K562 (cell line): ENCODE measurements around the gene HEY2. TPM values are rescaled to one million over a fixed set of nuclear protein-coding genes. Genes with fewer than 3 reads are reported as not detected.

Experiments used
- ATAC-seq: fragments of 200-7000 bp; cut with Tn5 transposase; 3 replicates; pipeline ENCODE4 v1.9.1; 2020; ENCODE audit warnings: moderate library complexity
- BruUV-seq: library from RNA; stranded (reverse); fragments of 400-500 nt; replicated peaks from 2 replicates; lab custom pipeline; 2021; lab: Mats Ljungman, UMichigan
- CTCF ChIA-PET: fragments of 300-600 bp; formaldehyde crosslinking; extraction: SDS; loops from one replicate; lab custom pipeline; 2021; ENCODE audit warnings: low intra/inter-chr PET ratio; lab: Yijun Ruan, JAX
- POLR2A ChIA-PET: fragments of 300-600, 350-650 bp; sonication (Branson Sonifier 250); formaldehyde crosslinking; extraction: SDS; loops from one replicate; lab custom pipeline; 2021; ENCODE audit warnings: antibody characterized with exemption, inconsistent platforms; lab: Yijun Ruan, JAX
- DNase-seq, 4 experiments: peaks; one replicate each; pipeline versions ENCODE4 v3.0.0 to v3.0.0-alpha.2; 2011 to 2018; ENCODE audit warnings: low spot score in 3 of 4, mixed read lengths in 3 of 4; ENCODE audit errors: extremely low read depth in 1 of 4
- FAIRE-seq: peaks from 2 replicates; lab custom pipeline; 2011; peaks lifted over from hg19 to GRCh38; lab: Jason Lieb, UNC
- H2AFZ ChIP-seq: 2 replicates; pipeline ENCODE4 v1.6.0; 2011; ENCODE audit warnings: low read depth, low read length, control low read depth, inconsistent platforms
- H3K27ac ChIP-seq: fragments of 200-600 bp; 3 replicates; pipeline ENCODE4 v1.8.0; 2011; ENCODE audit warnings: low read depth, mild to moderate bottlenecking, control low read depth, inconsistent platforms, low read length, moderate library complexity, mixed read lengths; ENCODE audit errors: extremely low read depth
- H3K27me3 ChIP-seq, 2 experiments: fragments of 300-600 bp in 1 of 2; 2 replicates in 1 of 2; 3 replicates in 1 of 2; pipeline versions ENCODE4 v1.6.0 to v1.8.0; 2011; ENCODE audit warnings: inconsistent platforms in 2 of 2, low read length in 2 of 2, mild to moderate bottlenecking in 1 of 2, mixed read lengths in 1 of 2, moderate library complexity in 1 of 2; ENCODE audit not compliant: control insufficient read depth in 2 of 2, insufficient read depth in 2 of 2
- H3K36me3 ChIP-seq: fragments of 300-600 bp; 3 replicates; pipeline ENCODE4 v1.8.0; 2011; ENCODE audit warnings: mild to moderate bottlenecking, low read length, inconsistent platforms; ENCODE audit not compliant: control insufficient read depth, insufficient read depth
- H3K4me1 ChIP-seq, 2 experiments: fragments of 200-600 bp in 1 of 2; replicated peaks in 1 of 2; 2 replicates in 1 of 2; 3 replicates in 1 of 2; pipeline versions ENCODE4 v1.5.1 to v1.8.0; 2011; ENCODE audit warnings: inconsistent platforms in 2 of 2, low read length in 2 of 2, mild to moderate bottlenecking in 1 of 2, mixed read lengths in 1 of 2, moderate library complexity in 1 of 2; ENCODE audit not compliant: control insufficient read depth in 2 of 2, insufficient read depth in 2 of 2
- H3K4me2 ChIP-seq: 2 replicates; pipeline ENCODE4 v1.6.1; 2011; ENCODE audit warnings: low read length, control low read depth, inconsistent platforms, mixed read lengths; ENCODE audit not compliant: insufficient read depth
- H3K4me3 ChIP-seq: fragments of 200-600 bp; sonication (generic), shearing (Covaris generic); 2 replicates; pipeline ENCODE4 v1.5.1; 2016; ENCODE audit warnings: control low read depth, inconsistent platforms
- H3K79me2 ChIP-seq: fragments of 200-600 bp; 3 replicates; pipeline ENCODE4 v1.8.0; 2011; ENCODE audit warnings: low read length, inconsistent platforms; ENCODE audit not compliant: control insufficient read depth, insufficient read depth
- H3K9ac ChIP-seq, 2 experiments: 2 replicates each; pipeline versions ENCODE4 v1.6.0 to v1.6.1; 2011; ENCODE audit warnings: low read depth in 2 of 2, low read length in 2 of 2, control low read depth in 1 of 2, inconsistent platforms in 1 of 2, mild to moderate bottlenecking in 1 of 2, mixed read lengths in 1 of 2; ENCODE audit not compliant: insufficient read depth in 1 of 2
- H3K9me1 ChIP-seq: one replicate; pipeline ENCODE4 v1.6.0; 2011; ENCODE audit warnings: inconsistent platforms, mild to moderate bottlenecking, low read length, moderate library complexity; ENCODE audit not compliant: control insufficient read depth, insufficient read depth
- H3K9me3 ChIP-seq: replicated peaks from 2 replicates; pipeline ENCODE4 v1.5.1; 2011; ENCODE audit warnings: low read depth, low read length, inconsistent platforms; ENCODE audit not compliant: control insufficient read depth, insufficient read depth
- H4K20me1 ChIP-seq: replicated peaks from 2 replicates; pipeline ENCODE4 v1.6.1; 2011; ENCODE audit warnings: low read length, inconsistent platforms, mixed read lengths; ENCODE audit not compliant: control insufficient read depth, insufficient read depth
- ATF3 ChIP-seq, 2 experiments: fragments of 450-650 bp in 1 of 2; sonication (generic) in 1 of 2; formaldehyde crosslinking in 1 of 2; IDR thresholded peaks in 1 of 2; conservative IDR thresholded peaks in 1 of 2; 2 replicates each; pipeline versions ENCODE4 v1.6.1 to v1.8.1; 2016 to 2023; ENCODE audit warnings: mild to moderate bottlenecking in 2 of 2, moderate library complexity in 2 of 2, inconsistent platforms in 1 of 2, missing genetic modification reagents in 1 of 2
- CREB3 ChIP-seq: fragments of 450-650 bp; conservative IDR thresholded peaks from 2 replicates; pipeline ENCODE4 v1.6.1; 2016; ENCODE audit warnings: missing genetic modification characterization, low read depth, mild to moderate bottlenecking, missing compliant biosample characterization, moderate library complexity
- ELK1 ChIP-seq: sonication (generic); formaldehyde crosslinking; IDR thresholded peaks from 2 replicates; pipeline ENCODE4 v1.8.1; 2022; ENCODE audit warnings: missing genetic modification reagents
- ETV6 ChIP-seq, 3 experiments: fragments of 150-350 bp in 1 of 3; sonication (generic) in 1 of 3; formaldehyde crosslinking in 1 of 3; IDR thresholded peaks; 2 replicates each; pipeline versions ENCODE4 v1.6.1 to v1.8.0; 2014 to 2022; ENCODE audit warnings: borderline replicate concordance in 2 of 3, low read depth in 2 of 3, antibody characterized with exemption in 1 of 3, low read length in 1 of 3, mild to moderate bottlenecking in 1 of 3, missing genetic modification reagents in 1 of 3
- FOXM1 ChIP-seq, 2 experiments: fragments of 450-650 bp in 1 of 2; sonication (generic) in 1 of 2; formaldehyde crosslinking in 1 of 2; IDR thresholded peaks; 2 replicates each; pipeline versions ENCODE4 v1.6.1 to v1.9.0; 2017 to 2022; ENCODE audit warnings: low read depth in 2 of 2, mild to moderate bottlenecking in 2 of 2, missing genetic modification reagents in 1 of 2, moderate library complexity in 1 of 2
- HDAC8 ChIP-seq: fragments of 450-650 bp; IDR thresholded peaks from 2 replicates; pipeline ENCODE4 v1.6.1; 2016; ENCODE audit warnings: mild to moderate bottlenecking, missing genetic modification characterization, moderate library complexity, missing compliant biosample characterization
- KDM2B ChIP-seq: fragments of 250-450 bp; sonication (Bioruptor Pico); IDR thresholded peaks from 2 replicates; pipeline ENCODE4 v1.8.0; 2021; ENCODE audit warnings: mild to moderate bottlenecking, moderate library complexity
- MAX ChIP-seq: sonication (generic); formaldehyde crosslinking; IDR thresholded peaks from 2 replicates; pipeline ENCODE4 v1.9.0; 2022; ENCODE audit warnings: mild to moderate bottlenecking, missing genetic modification reagents
- MCM2 ChIP-seq: fragments of 450-650 bp; IDR thresholded peaks from 2 replicates; pipeline ENCODE4 v1.6.1; 2017; ENCODE audit warnings: low read depth, mild to moderate bottlenecking
- MTF1 ChIP-seq: fragments of 250-450 bp; sonication (Bioruptor Pico); IDR thresholded peaks from 2 replicates; pipeline ENCODE4 v1.9.0; 2021; ENCODE audit warnings: moderate library complexity, mild to moderate bottlenecking, inconsistent platforms, borderline replicate concordance
- NFIX ChIP-seq: fragments of 250-450 bp; sonication (Bioruptor Pico); IDR thresholded peaks from 2 replicates; pipeline ENCODE4 v1.4.0; 2020; ENCODE audit warnings: low read depth, mild to moderate bottlenecking, moderate library complexity
- PPARD ChIP-seq: fragments of 250-450 bp; sonication (Bioruptor Pico); IDR thresholded peaks from 2 replicates; pipeline ENCODE4 v1.8.0; 2022; ENCODE audit warnings: inconsistent platforms, mild to moderate bottlenecking, moderate library complexity
- SNAPC5 ChIP-seq: fragments of 250-450 bp; sonication (Bioruptor Pico); IDR thresholded peaks from 2 replicates; pipeline ENCODE4 v1.8.0; 2021; ENCODE audit warnings: moderate library complexity, mild to moderate bottlenecking, inconsistent platforms
- ZNF699 ChIP-seq: fragments of 250-450 bp; sonication (Bioruptor Pico); IDR thresholded peaks from 2 replicates; pipeline ENCODE4 v1.8.0; 2021; ENCODE audit warnings: mild to moderate bottlenecking, moderate library complexity; ENCODE audit not compliant: insufficient replicate concordance
- WGBS: fragments of 100-300 bp; shearing (Covaris generic); methylation state at CpG from one replicate; pipeline ENCODE4 v1.1.6; 2016; ENCODE audit warnings: low coverage, mixed read lengths; ENCODE audit not compliant: insufficient coverage; ENCODE audit errors: missing lambda C conversion rate; 5-methylcytosine and 5-hydroxymethylcytosine counted together
- in situ Hi-C: fragments of 300-500 bp; cut with MboI; formaldehyde crosslinking; loops from 4 replicates; pipeline ENCODE4 v1.15.0; 2018; ENCODE audit warnings: inconsistent platforms, mixed read lengths
- intact Hi-C: fragments of 100-400 bp; cut with micrococcal nuclease; formaldehyde crosslinking; loops from 2 replicates; pipeline ENCODE4 v1.14.2; 2022
- polyA plus RNA-seq, 8 experiments: library from polyadenylated mRNA; depleted of rRNA in 4 of 8; stranded (reverse) in 5 of 8; unstranded in 3 of 8; fragments of >200 nt; fragmentation: Nextera tagmentation in 2 of 8; fragmentation: Illumina TruSeq in 1 of 8; extraction: Ambion mirVana in 2 of 8; extraction: Trizol in 1 of 8; gene quantifications; 2 replicates each; pipeline versions ENCODE4 v1.2.1 to v1.2.3, GENCODE V29; 2011 to 2014; ENCODE audit warnings: inconsistent platforms in 1 of 8, missing spikeins in 1 of 8
- total RNA-seq, 7 experiments: library from RNA; depleted of rRNA in 6 of 7; stranded (reverse); fragments of >200 nt in 6 of 7; fragmentation: Illumina TruSeq in 2 of 7; extraction: Trizol in 2 of 7; gene quantifications; 2 replicates each; pipeline versions ENCODE4 v1.2.1 to v1.2.3, GENCODE V29; 2011 to 2021; ENCODE audit warnings: low replicate concordance in 1 of 7

HEY2 gene
- total and polyA plus RNA-seq, 9 of the 15 experiments (the other 6 are each of a cell fraction or from before 2014, with no cell fraction given) = 0.03 to 0.07 (median 0.06) TPM; not detected in 5

- Histone ChIP-seq H3K4me2 (no peak overlapping the region), H3K4me1 (no peaks in the 10 kb centered on the region), H3K27me3 (peaks cover 0 to 7% of the 10 kb centered on the region in 2 experiments; a peak in 1 of 5 replicates), H3K27ac (no peak overlapping the region), H3K4me3 (no peak overlapping the region), H2AFZ (no peak overlapping the region), H4K20me1 (no peaks in the 10 kb centered on the region), H3K9ac (no peak overlapping the region), H3K9me3 (no peaks in the 10 kb centered on the region), H3K9me1 (no peaks in the 10 kb centered on the region), H3K79me2 (no peaks in the 10 kb centered on the region), H3K36me3 (no peaks in the 10 kb centered on the region)
- ChIA-PET CTCF (no interaction called here), POLR2A (interaction anchor here (0.6 kb wide), 1 partner anchor 154 kb away, joined by 3 read pairs; no protein-coding TSS in a partner anchor)
- BruUV-seq = no TSS peak
- DNase-seq (no peak), FAIRE-seq (peak; percentile 64), ATAC-seq (no peak)
- intact Hi-C loops (no loop called here), in situ Hi-C loops (no loop called here)
- WGBS = 0% methylated on average over 3 of the region's 3 CpGs
- TF ChIP-seq SNAPC5 (CRISPR knock-in tag) = no peak
- TF ChIP-seq PPARD (CRISPR knock-in tag) = no peak
- TF ChIP-seq ATF3 (IDR thresholded peaks at IDR 0.05) = no peak
- TF ChIP-seq ATF3 (CRISPR knock-in tag; conservative IDR thresholded peaks at IDR 0.05) = no peak
- TF ChIP-seq CREB3 (tag) = no peak
- TF ChIP-seq ZNF699 (CRISPR knock-in tag) = no peak
- no peak for TF ChIP-seq HDAC8 (tag)
- TF ChIP-seq KDM2B (CRISPR knock-in tag) = no peak
- TF ChIP-seq FOXM1 (IDR thresholded peaks at IDR 0.05; ENCODE audit: low read depth) = no peak
- no peak for TF ChIP-seq FOXM1 (CRISPR knock-in tag; IDR thresholded peaks at IDR 0.05; ENCODE audit: low read depth)
- TF ChIP-seq MCM2 = no peak
- no peak for TF ChIP-seq MTF1
- TF ChIP-seq NFIX (CRISPR knock-in tag) = no peak
- TF ChIP-seq ETV6 (IDR thresholded peaks at IDR 0.05; ENCODE audit: borderline replicate concordance in 1 of 2, low read depth in 2 of 2, low read length in 1 of 2) = no peak
- TF ChIP-seq ETV6 (CRISPR knock-in tag; IDR thresholded peaks at IDR 0.05; ENCODE audit: borderline replicate concordance) = no peak
- no peak for TF ChIP-seq ELK1 (CRISPR knock-in tag)
- no peak for TF ChIP-seq MAX (CRISPR knock-in tag)
These were observed 48.7 kb upstream of the HEY2 start for GRCh38 chr6:125700581-125701353.
